Hepatocyte (in vitro differentiated cells): ENCODE data around the gene POMZP3. TPM values are rescaled to one million over a fixed set of nuclear protein-coding genes. Genes with fewer than 3 reads are reported as not detected.
"Not testable (repeated sequence)": the region's sequence is repeated elsewhere in the genome, so short reads cannot be mapped to it uniquely, and the experiment has no call there.

Source experiments
- DNase-seq: peaks from one replicate; pipeline ENCODE4 v3.0.0-alpha.2; 2016; ENCODE audit warnings: low spot score
- H2AFZ ChIP-seq: fragments of 200-600 bp; sonication (generic); 2 replicates; pipeline ENCODE4 v1.6.0; 2016; ENCODE audit warnings: antibody characterized with exemption, mild to moderate bottlenecking
- H3K27ac ChIP-seq: fragments of 200-600 bp; sonication (generic); 2 replicates; pipeline ENCODE4 v1.5.1; 2016; ENCODE audit warnings: mild to moderate bottlenecking
- H3K27me3 ChIP-seq: fragments of 200-600 bp; sonication (generic); 2 replicates; pipeline ENCODE4 v1.6.1; 2016
- H3K36me3 ChIP-seq: fragments of 200-600 bp; sonication (generic); replicated peaks from 2 replicates; pipeline ENCODE4 v1.5.1; 2016; ENCODE audit warnings: low read depth; ENCODE audit not compliant: insufficient read depth
- H3K4me1 ChIP-seq: fragments of 200-600 bp; sonication (generic); 2 replicates; pipeline ENCODE4 v1.5.1; 2016; ENCODE audit warnings: mild to moderate bottlenecking, moderate library complexity; ENCODE audit not compliant: insufficient read depth
- H3K4me2 ChIP-seq: fragments of 200-600 bp; sonication (generic); 2 replicates; pipeline ENCODE4 v1.6.0; 2016
- H3K4me3 ChIP-seq: fragments of 200-600 bp; sonication (generic); 2 replicates; pipeline ENCODE4 v1.5.1; 2016; ENCODE audit warnings: mild to moderate bottlenecking
- H3K79me2 ChIP-seq: fragments of 200-600 bp; sonication (generic); 2 replicates; pipeline ENCODE4 v1.6.0; 2017; ENCODE audit warnings: mild to moderate bottlenecking
- H3K9me2 ChIP-seq: fragments of 200-600 bp; sonication (generic); replicated peaks from 2 replicates; pipeline ENCODE4 v1.6.0; 2017; ENCODE audit warnings: mild to moderate bottlenecking; ENCODE audit not compliant: insufficient read depth
- H3K9me3 ChIP-seq: fragments of 200-600 bp; sonication (generic); 2 replicates; pipeline ENCODE4 v1.5.1; 2016; ENCODE audit warnings: low read depth, mild to moderate bottlenecking
- H4K20me1 ChIP-seq: fragments of 200-600 bp; sonication (generic); 2 replicates; pipeline ENCODE4 v1.6.0; 2016; ENCODE audit warnings: mild to moderate bottlenecking; ENCODE audit not compliant: insufficient read depth, poor library complexity, severe bottlenecking
- WGBS: methylation state at CpG from one replicate; pipeline ENCODE4 v1.1.6; 2016; ENCODE audit warnings: low lambda C conversion rate; ENCODE audit errors: missing lambda C conversion rate; 5-methylcytosine and 5-hydroxymethylcytosine counted together
- polyA plus RNA-seq: library from polyadenylated mRNA; unstranded; fragments of >200 nt; fragmentation: Nextera tagmentation; extraction: Ambion mirVana; gene quantifications from 2 replicates; pipeline ENCODE4 v1.2.1, GENCODE V29; 2016
- total RNA-seq: library from RNA; depleted of rRNA; stranded (reverse); fragments of >200 nt; gene quantifications from 2 replicates; pipeline ENCODE4 v1.2.3, GENCODE V29; 2014

Gene POMZP3
- total and polyA plus RNA-seq, 2 experiments from 2014 or later, result 0.67 to 8.7 TPM

DNA sequence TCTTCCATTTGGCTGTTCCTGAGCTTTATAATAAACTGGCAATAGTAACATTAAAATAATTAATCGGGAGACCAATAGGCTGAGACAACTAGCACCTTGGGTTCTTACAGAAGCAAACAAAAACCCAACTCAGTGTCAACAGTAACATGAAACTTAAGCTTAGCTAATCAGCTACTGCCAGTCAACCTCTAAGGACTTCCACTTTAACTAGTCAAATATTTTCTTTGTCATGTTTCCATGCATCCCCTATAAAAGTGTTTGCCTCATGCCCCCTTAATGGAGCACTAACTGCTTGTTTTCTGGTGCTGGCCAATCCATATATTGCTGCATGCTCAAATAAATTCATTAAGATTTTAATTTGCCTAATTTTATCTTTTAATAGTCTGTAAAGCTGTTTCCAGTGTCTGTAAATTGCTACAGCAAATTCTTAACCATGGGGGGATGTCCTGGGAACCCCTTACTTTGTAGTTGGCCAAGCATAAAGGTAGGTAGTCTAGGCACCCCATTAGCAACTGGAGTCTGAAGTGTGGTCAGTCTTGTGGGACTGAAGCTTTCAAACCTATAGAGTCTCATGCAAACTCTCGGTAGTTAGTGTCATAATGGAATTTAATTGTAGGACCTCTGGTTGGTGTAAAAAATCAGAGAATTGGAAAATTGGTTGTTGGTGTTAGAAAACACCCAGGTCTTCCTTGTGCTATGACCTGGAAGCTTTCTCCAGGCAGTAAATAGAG, 40.3 kb downstream of the POMZP3 start:
- H3K27ac ChIP-seq, H2AFZ ChIP-seq, H3K4me2 ChIP-seq, H3K9me3 ChIP-seq, DNase-seq, H3K4me1 ChIP-seq, H3K27me3 ChIP-seq, H3K9me2 ChIP-seq, H3K4me3 ChIP-seq, H4K20me1 ChIP-seq, H3K36me3 ChIP-seq: not testable (repeated sequence)
- 87% methylated on average over 2 of the region's 2 CpGs for WGBS
- peaks cover 25% of the 10 kb centered on the region for H3K79me2 ChIP-seq

DNA sequence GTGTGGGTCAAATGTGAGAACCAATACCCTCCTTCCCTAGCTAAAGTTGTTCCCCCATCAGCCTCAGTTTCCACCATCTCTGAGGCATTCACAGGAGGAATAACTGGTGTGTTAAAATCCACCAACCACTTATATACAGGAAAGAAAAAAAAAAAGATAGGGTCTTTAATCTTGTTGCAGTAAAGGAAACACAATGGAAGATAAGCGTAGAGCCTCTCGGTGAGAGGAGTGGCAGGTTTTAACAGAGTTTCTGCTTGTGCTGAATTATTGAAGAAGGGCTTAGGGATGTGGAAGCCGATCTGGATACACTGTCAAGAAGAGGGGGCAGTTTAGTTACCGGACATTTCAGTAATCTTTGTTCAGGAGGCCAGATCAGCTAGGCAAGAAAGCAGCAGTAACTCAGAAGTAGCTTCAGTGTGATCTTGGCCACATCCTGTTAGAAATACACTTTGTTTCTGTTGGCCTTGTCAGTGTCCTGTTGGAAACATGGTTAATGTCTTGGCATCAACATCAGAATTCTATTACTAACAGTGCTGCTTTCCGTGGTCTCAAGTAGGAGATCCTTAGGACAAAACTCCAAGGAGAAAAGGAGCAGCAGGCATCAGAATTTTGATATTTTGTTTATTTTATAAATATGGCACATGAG, 43.3 kb downstream of the POMZP3 start:
- H3K36me3 ChIP-seq, H3K9me2 ChIP-seq, H3K4me1 ChIP-seq, H3K4me2 ChIP-seq, DNase-seq, H3K4me3 ChIP-seq, H4K20me1 ChIP-seq, H2AFZ ChIP-seq, H3K27me3 ChIP-seq, H3K9me3 ChIP-seq: not testable (repeated sequence)
- WGBS, result 51% methylated on average over 5 of the region's 5 CpGs
- H3K79me2 ChIP-seq, result peaks cover 30% of the 10 kb centered on the region
- H3K27ac ChIP-seq, result peak overlapping the region; percentile 45

DNA sequence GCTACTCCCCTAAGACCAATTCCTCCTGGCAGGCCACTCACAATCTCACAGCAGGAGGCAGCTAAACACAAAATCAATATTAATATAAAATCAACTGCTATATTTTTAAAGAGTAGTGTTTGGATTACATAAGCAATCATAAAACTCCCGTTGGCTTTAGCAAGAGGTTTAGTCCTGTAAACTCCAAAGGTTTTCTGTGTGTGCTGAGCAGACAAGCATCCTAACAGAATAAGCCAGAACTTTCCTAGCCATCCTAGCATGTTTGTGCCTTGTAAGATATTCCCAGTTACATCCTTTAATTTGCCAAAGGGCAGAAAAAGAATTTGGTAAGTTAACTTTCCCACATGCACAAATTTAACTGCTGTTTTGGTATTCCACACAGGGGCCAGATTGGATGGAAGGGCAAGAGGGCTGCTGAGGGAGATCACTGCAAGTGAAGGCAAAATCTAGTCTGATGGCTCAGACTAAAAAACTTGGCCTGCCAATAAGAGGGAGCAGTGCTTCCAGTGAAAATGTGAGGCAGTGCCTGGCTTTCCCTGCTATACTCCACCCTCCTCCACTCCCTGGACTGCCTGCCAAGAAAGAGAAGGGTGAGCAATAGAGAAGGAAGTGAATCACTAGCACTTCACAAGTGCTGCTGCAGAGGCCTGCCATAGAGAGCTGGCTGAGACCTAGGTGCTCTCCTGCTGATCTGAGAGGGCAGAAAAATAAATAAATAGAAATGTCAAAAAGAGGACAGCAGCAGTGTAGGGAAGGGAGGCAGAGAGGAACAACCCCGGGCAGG, 44.0 kb downstream of the POMZP3 start:
- H4K20me1 ChIP-seq, H3K4me1 ChIP-seq, H3K27me3 ChIP-seq, H3K36me3 ChIP-seq, H3K9me3 ChIP-seq, H3K9me2 ChIP-seq, H2AFZ ChIP-seq, H3K4me2 ChIP-seq, H3K4me3 ChIP-seq: not testable (repeated sequence)
- peak; percentile 51 for DNase-seq
- WGBS, result 56% methylated on average over 2 of the region's 2 CpGs
- Histone ChIP-seq H3K79me2 (peaks cover 31% of the 10 kb centered on the region), H3K27ac (peak overlapping the region; percentile 45)

DNA sequence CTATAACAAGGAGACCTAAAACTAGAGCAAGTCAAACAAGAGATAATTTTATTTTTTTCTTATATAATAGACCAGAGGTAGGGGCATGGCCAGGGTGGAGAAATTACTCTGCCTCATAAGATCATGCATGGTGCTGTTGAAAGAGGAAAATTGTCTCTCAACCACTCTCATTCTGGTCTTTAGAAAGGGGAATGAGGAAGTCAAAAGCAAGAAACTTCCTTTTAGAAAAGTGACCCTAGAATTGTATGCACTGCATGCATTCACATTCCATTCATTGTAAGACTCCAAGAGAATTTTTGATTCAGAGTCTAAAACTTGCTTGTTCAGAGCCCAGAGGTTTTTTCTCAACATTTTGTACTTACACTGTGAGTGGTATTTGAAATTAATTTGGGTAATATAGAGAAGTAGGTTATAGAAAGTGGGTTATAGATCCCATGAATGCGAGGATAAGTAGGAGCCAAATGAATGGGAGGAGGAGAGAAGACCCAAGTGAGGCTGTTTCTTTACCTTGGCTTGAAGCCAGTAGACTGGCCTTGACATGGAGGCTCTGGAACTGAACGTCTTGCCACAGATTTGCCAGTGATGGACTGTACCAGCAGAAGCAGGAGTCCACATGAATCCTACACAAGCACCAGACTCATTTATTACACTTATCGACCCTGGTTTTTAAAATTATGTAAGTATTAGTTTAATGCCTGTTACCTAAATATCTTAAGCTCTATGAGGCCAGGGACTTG, 51.0 kb downstream of the POMZP3 start:
- H3K4me3 ChIP-seq, H4K20me1 ChIP-seq, H3K4me1 ChIP-seq, H3K9me2 ChIP-seq, H3K27ac ChIP-seq, H3K9me3 ChIP-seq, DNase-seq, H3K27me3 ChIP-seq, H3K4me2 ChIP-seq, H2AFZ ChIP-seq, H3K36me3 ChIP-seq: not testable (repeated sequence)
- H3K79me2 ChIP-seq, result peaks cover 33% of the 10 kb centered on the region
- WGBS, result 73% methylated on average over 3 of the region's 3 CpGs

DNA sequence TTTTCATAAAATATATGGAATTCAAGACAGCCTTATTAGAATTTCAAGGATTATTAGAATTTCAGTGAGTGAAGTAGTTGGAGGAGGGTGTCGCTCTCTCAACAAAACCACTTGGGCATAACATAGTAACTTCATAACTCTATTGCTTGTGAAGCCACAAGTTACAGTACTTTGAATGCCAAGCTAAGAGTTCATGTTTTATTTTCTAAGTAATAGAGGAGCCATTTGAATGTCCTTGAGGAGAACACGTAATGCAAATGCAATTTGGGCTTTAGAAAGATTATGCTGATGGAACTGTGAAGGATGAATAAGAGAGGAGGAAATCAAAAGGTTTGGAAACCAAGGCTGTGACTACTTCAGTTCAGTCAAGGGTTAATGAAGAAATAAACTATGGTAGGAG, 51.6 kb downstream of the POMZP3 start:
- H3K4me3 ChIP-seq, H3K27ac ChIP-seq, H3K9me2 ChIP-seq, H3K9me3 ChIP-seq, H3K36me3 ChIP-seq, H2AFZ ChIP-seq, H3K4me1 ChIP-seq, DNase-seq, H3K27me3 ChIP-seq, H3K4me2 ChIP-seq, H4K20me1 ChIP-seq: not testable (repeated sequence)
- WGBS, result 100% methylated on average over 1 of the region's 2 CpGs
- H3K79me2 ChIP-seq, result peaks cover 33% of the 10 kb centered on the region

DNA sequence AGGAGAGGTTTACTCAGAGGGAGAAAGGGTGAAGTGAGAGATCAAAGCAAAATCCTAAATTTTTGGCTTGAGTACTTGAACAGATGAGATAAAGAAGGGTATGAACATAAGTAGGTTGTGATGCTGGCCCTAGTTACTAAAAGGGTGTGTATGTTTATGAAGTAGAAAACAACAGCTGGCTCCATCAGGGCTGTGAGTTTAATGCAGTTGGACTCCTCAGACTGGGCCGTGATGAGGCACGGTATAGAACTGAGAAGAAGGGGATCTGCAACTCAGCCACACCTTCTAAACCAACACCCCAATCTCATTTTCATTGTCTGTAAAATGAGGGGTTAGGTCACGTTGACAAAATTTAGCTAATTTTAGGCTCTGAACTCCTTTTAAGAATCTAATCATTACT, 54.8 kb downstream of the POMZP3 start:
- peaks cover 37% of the 10 kb centered on the region for H3K79me2 ChIP-seq
- not testable (repeated sequence) for DNase-seq, H3K4me1 ChIP-seq, H3K4me3 ChIP-seq, H3K36me3 ChIP-seq, H3K27me3 ChIP-seq, H2AFZ ChIP-seq, H3K4me2 ChIP-seq, H3K9me3 ChIP-seq, H4K20me1 ChIP-seq, H3K27ac ChIP-seq, H3K9me2 ChIP-seq
- WGBS, result 92% methylated on average over 3 of the region's 3 CpGs

DNA sequence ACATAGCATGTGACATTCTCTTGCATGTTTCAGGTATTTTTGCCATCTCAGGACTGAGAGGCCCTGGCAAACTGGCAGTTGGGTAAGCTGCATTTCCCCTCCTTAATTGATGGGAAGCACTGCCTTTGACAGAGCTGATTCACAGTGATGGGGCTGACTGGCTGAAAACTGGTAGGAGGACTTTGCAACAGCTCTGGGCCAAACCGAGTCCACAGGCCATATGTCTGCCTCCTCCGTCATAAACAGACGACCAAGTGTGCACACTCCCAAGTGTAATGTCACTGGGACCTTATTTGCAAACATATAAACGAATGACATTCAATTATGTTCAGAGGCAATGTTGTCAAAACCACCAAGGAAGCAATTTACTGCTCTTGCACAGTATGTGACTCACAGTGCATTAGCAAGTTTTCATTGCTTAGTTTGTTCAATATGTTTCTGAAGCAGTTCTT, 56.7 kb downstream of the POMZP3 start:
- not testable (repeated sequence) for H3K4me1 ChIP-seq, H2AFZ ChIP-seq, H4K20me1 ChIP-seq, H3K4me3 ChIP-seq, H3K9me3 ChIP-seq, H3K9me2 ChIP-seq, H3K27me3 ChIP-seq, H3K36me3 ChIP-seq
- DNase-seq, result peak; percentile 23
- WGBS, result 70% methylated on average over 4 of the region's 4 CpGs
- peak overlapping the region; percentile 47 for H3K27ac ChIP-seq
- peaks cover 44% of the 10 kb centered on the region for H3K79me2 ChIP-seq
- peak overlapping the region; percentile 44 for H3K4me2 ChIP-seq

DNA sequence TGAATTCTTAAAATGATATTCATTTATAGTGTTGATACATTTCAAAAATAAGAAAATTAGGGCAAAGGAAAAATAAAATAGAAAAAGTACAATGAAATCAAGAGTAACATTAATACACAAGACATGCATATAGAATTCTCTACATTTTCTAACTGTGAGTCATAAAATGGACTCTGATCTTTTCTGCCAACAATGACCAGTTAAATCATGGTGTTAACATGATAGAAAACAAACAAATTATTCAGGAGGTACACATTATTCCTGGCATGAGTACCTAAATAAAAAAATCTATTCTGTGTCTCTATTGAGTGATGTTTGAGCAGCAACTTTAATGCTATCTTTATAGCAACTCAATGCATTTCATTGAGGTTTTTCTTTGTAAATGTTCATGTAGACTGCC, 58.3 kb downstream of the POMZP3 start:
- H3K27ac ChIP-seq, H3K4me1 ChIP-seq, H4K20me1 ChIP-seq, H3K27me3 ChIP-seq, H2AFZ ChIP-seq, H3K4me2 ChIP-seq, H3K4me3 ChIP-seq, H3K9me3 ChIP-seq, H3K9me2 ChIP-seq, H3K36me3 ChIP-seq: not testable (repeated sequence)
- peaks cover 40% of the 10 kb centered on the region for H3K79me2 ChIP-seq
- DNase-seq, result peak; percentile 6
